ENCODE results near the gene HOXB6. TPM values are rescaled to one million over a fixed set of nuclear protein-coding genes. Genes with fewer than 3 reads are reported as not detected.

HOXB6 gene
- total and polyA plus RNA-seq, 2 experiments from 2014 or later: 0.12 TPM; not detected in 1

- TF ChIP-seq, protein P1, sequence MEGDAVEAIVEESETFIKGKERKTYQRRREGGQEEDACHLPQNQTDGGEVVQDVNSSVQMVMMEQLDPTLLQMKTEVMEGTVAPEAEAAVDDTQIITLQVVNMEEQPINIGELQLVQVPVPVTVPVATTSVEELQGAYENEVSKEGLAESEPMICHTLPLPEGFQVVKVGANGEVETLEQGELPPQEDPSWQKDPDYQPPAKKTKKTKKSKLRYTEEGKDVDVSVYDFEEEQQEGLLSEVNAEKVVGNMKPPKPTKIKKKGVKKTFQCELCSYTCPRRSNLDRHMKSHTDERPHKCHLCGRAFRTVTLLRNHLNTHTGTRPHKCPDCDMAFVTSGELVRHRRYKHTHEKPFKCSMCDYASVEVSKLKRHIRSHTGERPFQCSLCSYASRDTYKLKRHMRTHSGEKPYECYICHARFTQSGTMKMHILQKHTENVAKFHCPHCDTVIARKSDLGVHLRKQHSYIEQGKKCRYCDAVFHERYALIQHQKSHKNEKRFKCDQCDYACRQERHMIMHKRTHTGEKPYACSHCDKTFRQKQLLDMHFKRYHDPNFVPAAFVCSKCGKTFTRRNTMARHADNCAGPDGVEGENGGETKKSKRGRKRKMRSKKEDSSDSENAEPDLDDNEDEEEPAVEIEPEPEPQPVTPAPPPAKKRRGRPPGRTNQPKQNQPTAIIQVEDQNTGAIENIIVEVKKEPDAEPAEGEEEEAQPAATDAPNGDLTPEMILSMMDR (IDR thresholded peaks at IDR 0.05; ENCODE audit: low read depth, low read length): no peak
- Histone ChIP-seq H3K4me3 (peak overlapping the region; percentile 44), H3K9me3 (ENCODE audit: low read depth) (no peaks in the 10 kb centered on the region), H3K36me3 (no peaks in the 10 kb centered on the region), H3K4me1 (ENCODE audit: low read depth) (peaks cover 4% of the 10 kb centered on the region), H3K27me3 (peaks cover 97% of the 10 kb centered on the region), H3K27ac (no peak overlapping the region)
- DNase-seq (ENCODE audit: low read depth in 1 of 2, low spot score in 1 of 2): peak in 1 of 2 donors; percentile 39
Measured at GRCh38 chr17:48576479-48577309, 28.1 kb downstream of the HOXB6 start.

- no peak for DNase-seq (ENCODE audit: low read depth in 1 of 2, low spot score in 1 of 2)
- H3K27me3 ChIP-seq: peaks cover 97% of the 10 kb centered on the region
- H3K9me3 ChIP-seq (ENCODE audit: low read depth): no peaks in the 10 kb centered on the region
- H3K4me3 ChIP-seq: peak overlapping the region; percentile 44
- H3K27ac ChIP-seq: no peak overlapping the region
- no peaks in the 10 kb centered on the region for H3K36me3 ChIP-seq
- H3K4me1 ChIP-seq (ENCODE audit: low read depth): peaks cover 11% of the 10 kb centered on the region
- TF ChIP-seq, protein P1 (IDR thresholded peaks at IDR 0.05; ENCODE audit: low read depth, low read length): no peak
Measured at GRCh38 chr17:48575673-48576478, 28.9 kb downstream of the HOXB6 start.

- Histone ChIP-seq H3K4me3 (no peak overlapping the region), H3K27me3 (peaks cover 97% of the 10 kb centered on the region), H3K36me3 (no peaks in the 10 kb centered on the region), H3K9me3 (ENCODE audit: low read depth) (no peaks in the 10 kb centered on the region), H3K4me1 (ENCODE audit: low read depth) (peaks cover 19% of the 10 kb centered on the region), H3K27ac (no peak overlapping the region)
- no peak for DNase-seq (ENCODE audit: low read depth in 1 of 2, low spot score in 1 of 2)
- TF ChIP-seq, protein P1 (IDR thresholded peaks at IDR 0.05; ENCODE audit: low read depth, low read length): no peak
Measured at GRCh38 chr17:48575066-48575582, 29.7 kb downstream of the HOXB6 start.

DNA sequence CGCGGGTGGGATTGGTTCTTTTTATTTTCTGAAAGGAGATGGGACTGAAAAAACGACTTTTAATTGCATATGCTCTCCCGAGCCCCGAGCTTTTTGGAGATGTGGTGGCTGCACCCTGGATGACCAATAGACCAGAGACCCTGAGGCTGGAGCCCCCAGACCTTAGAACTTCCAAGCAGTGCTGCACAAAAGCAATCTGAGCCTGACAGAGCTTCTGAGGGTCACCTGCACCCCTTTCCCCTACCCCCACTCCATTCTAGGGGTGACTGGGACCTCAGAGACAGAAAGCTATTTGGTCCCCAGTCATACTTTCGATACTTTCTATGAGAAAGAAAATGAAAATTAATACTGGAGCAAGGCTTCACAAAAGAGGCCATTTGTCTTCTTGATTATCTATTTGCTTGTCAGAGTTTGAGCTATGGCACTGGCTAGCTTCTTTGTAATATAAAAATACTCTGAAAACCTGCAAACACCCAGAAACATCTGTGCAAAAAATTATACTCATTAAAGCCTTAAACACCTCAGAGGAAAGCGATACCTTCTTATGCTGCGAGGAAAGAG is 30.2 kb downstream of the HOXB6 start:
- no peaks in the 10 kb centered on the region for H3K36me3 ChIP-seq
- no peak for DNase-seq (ENCODE audit: low read depth in 1 of 2, low spot score in 1 of 2)
- peaks cover 20% of the 10 kb centered on the region for H3K4me1 ChIP-seq (ENCODE audit: low read depth)
- H3K27ac ChIP-seq: no peak overlapping the region
- no peak overlapping the region for H3K4me3 ChIP-seq
- no peaks in the 10 kb centered on the region for H3K9me3 ChIP-seq (ENCODE audit: low read depth)
- TF ChIP-seq, protein P1 (IDR thresholded peaks at IDR 0.05; ENCODE audit: low read depth, low read length): no peak
- H3K27me3 ChIP-seq: peaks cover 97% of the 10 kb centered on the region

- Histone ChIP-seq H3K27ac (no peak overlapping the region), H3K4me1 (ENCODE audit: low read depth) (peaks cover 34% of the 10 kb centered on the region), H3K4me3 (no peak overlapping the region), H3K27me3 (peaks cover 100% of the 10 kb centered on the region), H3K36me3 (no peaks in the 10 kb centered on the region), H3K9me3 (ENCODE audit: low read depth) (no peaks in the 10 kb centered on the region)
- TF ChIP-seq, protein P1 (IDR thresholded peaks at IDR 0.05; ENCODE audit: low read depth, low read length): no peak
- DNase-seq (ENCODE audit: low read depth in 1 of 2, low spot score in 1 of 2): no peak
Measured at GRCh38 chr17:48571826-48572417, 32.9 kb downstream of the HOXB6 start.

Measured in cardiac muscle cell (in vitro differentiated cells and primary cell).